Fibroblast of skin of scalp (primary cell): ENCODE results near the gene MUTYH.
"Not testable (repeated sequence)": the region's sequence is repeated elsewhere in the genome, so short reads cannot be mapped to it uniquely, and the experiment has no call there.

Experiments used
- DNase-seq: peaks from one replicate; pipeline ENCODE4 v3.0.0-alpha.2; 2013

Gene MUTYH

GRCh38 chr1:45321444-45321843, 18.8 kb downstream of the MUTYH start:
- no peak for DNase-seq

GRCh38 chr1:45319761-45320160, 20.5 kb downstream of the MUTYH start:
- DNase-seq, result no peak

DNA sequence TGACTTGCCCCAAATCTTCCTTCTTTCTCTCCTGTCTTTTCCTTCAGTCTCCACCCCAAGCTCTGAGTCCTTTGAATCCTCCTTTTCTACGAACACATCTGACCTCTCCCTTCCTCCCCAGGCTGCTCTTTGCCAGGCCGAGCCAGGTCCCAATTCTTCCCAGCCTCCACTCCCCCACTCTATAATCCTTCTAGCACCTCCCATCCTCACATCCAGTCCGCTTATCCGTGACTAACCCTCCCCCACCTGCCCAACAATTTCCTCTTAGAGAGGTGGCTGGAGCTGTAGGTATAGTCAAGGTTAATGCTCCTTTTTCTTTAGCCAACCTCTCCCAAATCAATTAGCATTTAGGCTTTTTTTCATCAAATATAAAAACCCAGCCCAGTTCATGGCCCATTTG, 23.1 kb downstream of the MUTYH start:
- no peak for DNase-seq

GRCh38 chr1:45314266-45314665, 26.0 kb downstream of the MUTYH start:
- no peak for DNase-seq

GRCh38 chr1:45306905-45307304, 33.3 kb downstream of the MUTYH start:
- no peak for DNase-seq

GRCh38 chr1:45306319-45306718, 33.9 kb downstream of the MUTYH start:
- peak; percentile 31 for DNase-seq

GRCh38 chr1:45305231-45305630, 35.0 kb downstream of the MUTYH start:
- DNase-seq, result no peak

GRCh38 chr1:45304311-45305081, 35.7 kb downstream of the MUTYH start:
- DNase-seq, result no peak

GRCh38 chr1:45303520-45304310, 36.5 kb downstream of the MUTYH start:
- DNase-seq, result peak; percentile 99

GRCh38 chr1:45302505-45303150, 37.6 kb downstream of the MUTYH start:
- no peak for DNase-seq

DNA sequence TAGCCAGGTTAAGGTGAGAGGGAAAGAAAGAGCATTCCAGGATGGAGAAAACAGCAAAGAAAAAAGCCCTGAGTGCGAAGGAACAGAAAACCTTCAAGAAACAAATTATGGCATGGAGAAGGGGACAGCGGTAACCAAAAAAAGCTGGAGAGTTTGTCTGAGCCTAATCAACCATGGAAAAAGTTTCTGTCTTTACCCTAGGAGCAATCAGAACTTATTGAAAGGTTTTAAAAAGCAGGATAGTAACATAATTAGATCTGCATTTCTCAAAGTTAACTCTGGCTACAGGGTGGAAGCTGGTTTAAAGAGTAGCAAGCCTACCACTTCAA, 39.6 kb downstream of the MUTYH start:
- DNase-seq, result no peak

DNA sequence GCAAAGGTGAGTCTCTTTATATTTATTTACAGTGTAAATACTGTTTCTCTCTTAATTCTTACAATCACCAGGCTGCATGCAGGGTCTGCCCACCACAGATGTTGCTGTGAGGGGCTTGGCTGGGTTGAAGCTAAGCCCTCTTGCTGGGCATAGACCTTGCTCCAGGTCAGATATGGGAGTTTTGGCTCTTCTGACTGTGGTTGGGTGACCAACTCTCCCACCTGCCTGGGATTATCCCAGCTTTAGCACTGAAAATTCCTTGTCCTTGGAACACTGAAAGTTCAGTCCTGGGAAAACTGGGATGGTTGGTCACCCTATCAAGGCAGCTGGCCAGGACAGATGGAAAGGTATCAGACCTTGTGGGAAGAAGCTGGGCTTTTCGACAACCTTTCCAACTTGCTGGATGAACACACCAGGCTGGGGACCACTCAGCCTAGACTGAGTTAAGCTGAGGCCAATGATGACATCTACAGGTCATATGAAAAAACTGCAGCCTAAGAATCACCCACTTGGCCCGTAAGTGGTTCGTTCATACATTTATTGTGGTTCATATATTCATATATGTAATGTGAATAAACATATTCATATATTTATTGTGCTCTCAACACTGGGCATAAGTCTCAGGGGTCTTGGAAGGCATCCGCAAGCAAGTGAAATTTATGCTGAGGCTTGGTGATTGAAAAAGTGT, 40.1 kb downstream of the MUTYH start:
- peak; percentile 77 for DNase-seq

DNA sequence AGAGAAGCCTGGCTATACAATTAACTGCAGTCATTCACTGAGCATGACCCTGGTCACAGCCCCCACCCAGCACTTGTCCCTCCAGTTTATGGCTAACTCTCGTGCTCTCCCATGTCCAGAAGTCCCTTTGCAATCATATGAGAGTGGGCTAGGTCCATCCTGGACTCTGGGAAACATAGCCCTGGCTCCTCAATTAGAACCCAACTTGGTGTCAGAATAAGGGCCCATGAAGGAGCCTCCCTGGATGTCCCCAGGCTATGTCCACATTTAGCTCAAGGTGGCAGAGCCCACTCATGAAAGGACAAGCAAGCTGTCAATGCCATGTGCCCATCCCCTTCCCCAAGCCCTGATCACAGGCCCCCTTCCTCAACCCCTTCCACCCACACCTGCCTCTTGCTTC, 40.9 kb downstream of the MUTYH start:
- no peak for DNase-seq

GRCh38 chr1:45297666-45298356, 42.4 kb downstream of the MUTYH start:
- DNase-seq, result no peak

DNA sequence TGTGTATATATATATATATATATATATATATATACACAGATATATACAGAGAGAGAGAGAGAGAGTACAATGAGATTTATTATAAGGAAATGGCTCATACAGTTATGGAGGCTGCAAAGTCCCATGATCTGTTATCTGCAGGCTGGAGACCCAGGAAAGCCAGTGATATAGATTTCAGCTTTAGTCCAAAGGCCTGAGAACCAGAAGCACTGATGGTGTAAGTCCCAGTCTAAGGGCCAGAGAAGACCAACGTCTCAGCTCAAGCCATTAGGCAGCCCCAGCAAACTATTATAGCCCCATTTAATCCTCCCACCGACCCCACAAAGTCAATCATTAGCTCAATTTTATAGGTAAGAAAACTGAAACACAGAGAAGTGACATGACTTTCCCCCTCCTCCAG, 48.5 kb downstream of the MUTYH start:
- no peak for DNase-seq

GRCh38 chr1:45291002-45291401, 49.2 kb downstream of the MUTYH start:
- not testable (repeated sequence) for DNase-seq

DNA sequence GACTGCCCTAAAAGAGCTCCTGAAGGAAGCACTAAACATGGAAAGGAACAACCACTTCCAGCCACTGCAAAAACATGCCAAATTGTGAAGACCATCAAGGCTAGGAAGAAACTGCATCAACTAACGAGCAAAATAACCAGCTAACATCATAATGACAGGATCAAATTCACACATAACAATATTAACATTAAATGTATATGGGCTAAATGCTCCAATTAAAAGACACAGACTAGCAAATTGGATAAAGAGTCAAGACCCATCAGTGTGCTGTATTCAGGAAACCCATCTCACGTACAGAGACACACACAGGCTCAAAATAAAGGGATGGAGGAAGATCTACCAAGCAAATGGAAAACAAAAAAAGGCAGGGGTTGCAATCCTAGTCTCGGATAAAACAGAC, 53.7 kb downstream of the MUTYH start:
- DNase-seq, result not testable (repeated sequence)

GRCh38 chr1:45284858-45285257, 55.4 kb downstream of the MUTYH start:
- not testable (repeated sequence) for DNase-seq

DNA sequence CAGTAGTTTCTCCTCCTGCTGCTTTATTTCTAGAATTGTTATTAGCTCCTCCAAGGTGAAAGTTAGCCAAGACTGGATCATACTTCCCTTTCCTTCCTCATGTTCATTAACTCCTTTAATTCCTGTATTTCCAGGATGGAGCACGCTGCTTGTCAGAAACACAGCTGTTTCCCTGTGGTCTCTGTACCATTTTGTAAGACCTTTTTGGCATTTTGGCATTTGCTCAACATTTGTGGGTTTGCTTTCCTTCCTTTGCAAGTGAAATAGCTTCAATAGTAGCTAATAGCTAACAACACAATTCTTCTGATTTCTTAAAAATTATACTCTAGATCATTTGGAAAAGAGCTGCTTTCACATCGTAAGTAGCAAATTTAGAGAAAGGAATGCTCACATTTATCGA, 57.9 kb downstream of the MUTYH start:
- no peak for DNase-seq
